RWPE1 (cell line): ENCODE results near the gene FBXO15.

Source experiments
- CTCF ChIA-PET: fragments of 350-600 bp; sonication (Branson Sonifier 250); formaldehyde crosslinking; extraction: SDS; loops from one replicate; lab custom pipeline; 2021; lab: Yijun Ruan, JAX
- POLR2A ChIA-PET: fragments of 400-600 bp; formaldehyde crosslinking; extraction: SDS; loops from one replicate; lab custom pipeline; 2020; ENCODE audit warnings: antibody characterized with exemption; ENCODE audit not compliant: low non-redundant PET; lab: Yijun Ruan, JAX
- DNase-seq: peaks from one replicate; pipeline ENCODE4 v3.0.0; 2012; ENCODE audit warnings: low spot score
- H3K27ac ChIP-seq: fragments of 450-650 bp; 2 replicates; pipeline ENCODE4 v1.5.1; 2017
- TF ChIP-seq, protein P1 (sequence below): fragments of 450-650 bp; conservative IDR thresholded peaks from 2 replicates; pipeline ENCODE4 v1.5.1; 2017; ENCODE audit warnings: low read depth, mild to moderate bottlenecking

The FBXO15 gene

DNA sequence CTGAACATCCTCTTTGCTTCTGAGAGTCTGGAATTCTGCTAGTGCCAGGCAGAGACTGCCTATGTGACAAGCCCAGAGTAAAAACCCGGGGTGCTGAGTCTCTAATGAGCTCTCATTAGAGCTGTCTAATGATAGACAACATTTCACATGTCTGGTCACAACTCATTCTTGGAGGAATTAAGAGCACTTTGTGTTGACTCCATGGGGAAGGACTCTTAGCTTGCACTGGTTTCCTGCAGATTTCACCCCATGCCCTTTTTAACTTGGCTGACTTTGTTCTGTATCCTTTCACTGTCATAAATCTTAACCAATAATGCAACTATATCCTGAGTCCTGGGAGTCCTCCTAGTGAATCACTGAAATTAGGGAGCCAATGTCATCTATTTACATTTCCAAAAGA lies 33.5 kb downstream of the FBXO15 start:
- no peak for DNase-seq
- ChIA-PET POLR2A (no interaction called here), CTCF (no interaction called here)
- TF ChIP-seq, protein P1, sequence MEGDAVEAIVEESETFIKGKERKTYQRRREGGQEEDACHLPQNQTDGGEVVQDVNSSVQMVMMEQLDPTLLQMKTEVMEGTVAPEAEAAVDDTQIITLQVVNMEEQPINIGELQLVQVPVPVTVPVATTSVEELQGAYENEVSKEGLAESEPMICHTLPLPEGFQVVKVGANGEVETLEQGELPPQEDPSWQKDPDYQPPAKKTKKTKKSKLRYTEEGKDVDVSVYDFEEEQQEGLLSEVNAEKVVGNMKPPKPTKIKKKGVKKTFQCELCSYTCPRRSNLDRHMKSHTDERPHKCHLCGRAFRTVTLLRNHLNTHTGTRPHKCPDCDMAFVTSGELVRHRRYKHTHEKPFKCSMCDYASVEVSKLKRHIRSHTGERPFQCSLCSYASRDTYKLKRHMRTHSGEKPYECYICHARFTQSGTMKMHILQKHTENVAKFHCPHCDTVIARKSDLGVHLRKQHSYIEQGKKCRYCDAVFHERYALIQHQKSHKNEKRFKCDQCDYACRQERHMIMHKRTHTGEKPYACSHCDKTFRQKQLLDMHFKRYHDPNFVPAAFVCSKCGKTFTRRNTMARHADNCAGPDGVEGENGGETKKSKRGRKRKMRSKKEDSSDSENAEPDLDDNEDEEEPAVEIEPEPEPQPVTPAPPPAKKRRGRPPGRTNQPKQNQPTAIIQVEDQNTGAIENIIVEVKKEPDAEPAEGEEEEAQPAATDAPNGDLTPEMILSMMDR: no peak
- H3K27ac ChIP-seq: no peak overlapping the region

DNA sequence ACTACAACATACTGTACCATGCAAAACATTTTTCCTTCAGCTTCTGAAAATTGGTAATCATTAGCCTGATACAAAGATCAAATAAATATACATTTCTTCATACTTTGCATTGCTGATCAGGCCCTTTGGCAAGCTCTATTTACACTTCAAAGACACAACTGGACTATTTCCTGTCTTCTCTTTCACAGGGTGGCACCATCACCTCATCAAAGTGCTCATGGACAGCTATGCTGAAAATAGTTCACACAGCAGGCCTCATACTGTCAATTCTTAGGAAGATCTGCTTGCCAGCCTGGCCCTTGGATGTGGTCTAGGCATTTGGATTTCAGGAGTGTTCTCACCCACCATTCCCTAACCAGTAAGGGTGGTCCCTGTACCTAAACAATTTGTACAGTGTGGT lies 33.9 kb downstream of the FBXO15 start:
- POLR2A ChIA-PET: no interaction called here
- CTCF ChIA-PET: no interaction called here
- TF ChIP-seq, protein P1: no peak
- H3K27ac ChIP-seq: no peak overlapping the region
- no peak for DNase-seq

DNA sequence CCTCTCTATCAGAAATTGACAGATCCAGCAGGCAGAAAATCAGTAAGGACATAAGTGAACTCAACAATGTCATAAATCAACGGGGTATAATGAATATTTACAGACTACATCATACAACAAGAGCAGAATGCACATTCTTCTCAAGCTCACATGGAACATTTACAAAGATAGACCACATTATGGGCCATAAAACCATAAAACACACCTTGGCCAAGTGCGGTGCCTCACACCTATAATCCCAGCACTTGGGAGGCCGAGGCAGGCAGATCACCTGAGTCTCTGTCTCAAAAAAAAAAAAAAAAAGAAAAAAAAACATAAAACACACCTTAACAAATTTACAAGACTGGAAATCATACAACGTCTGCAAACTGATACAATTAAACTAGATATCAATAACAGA lies 36.7 kb downstream of the FBXO15 start:
- DNase-seq: no peak
- ChIA-PET POLR2A (no interaction called here), CTCF (no interaction called here)

DNA sequence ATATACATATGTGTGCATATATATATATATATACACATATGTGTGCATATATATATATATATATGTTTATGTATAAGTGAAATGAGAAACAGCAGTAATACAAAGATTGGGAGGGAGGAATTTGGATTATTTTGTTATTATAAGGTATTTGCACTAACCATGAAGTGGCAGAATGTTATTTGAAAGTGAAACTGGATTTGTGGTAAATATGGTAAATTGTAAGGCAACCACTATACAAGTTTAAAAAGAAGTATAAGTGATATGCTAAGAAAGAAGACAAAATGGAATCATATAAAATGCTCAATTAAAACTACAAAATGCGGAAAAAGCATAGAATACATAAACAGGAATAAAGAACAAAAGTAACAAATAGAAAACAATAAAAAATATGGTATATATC lies 37.5 kb downstream of the FBXO15 start:
- DNase-seq: no peak
- POLR2A ChIA-PET: no interaction called here
- H3K27ac ChIP-seq: no peak overlapping the region
- TF ChIP-seq, protein P1: no peak
- CTCF ChIA-PET: no interaction called here

More for the DNA sequence above, 36.7 kb downstream of the FBXO15 start:
- H3K27ac ChIP-seq: no peak overlapping the region
- TF ChIP-seq, protein P1: no peak

DNA sequence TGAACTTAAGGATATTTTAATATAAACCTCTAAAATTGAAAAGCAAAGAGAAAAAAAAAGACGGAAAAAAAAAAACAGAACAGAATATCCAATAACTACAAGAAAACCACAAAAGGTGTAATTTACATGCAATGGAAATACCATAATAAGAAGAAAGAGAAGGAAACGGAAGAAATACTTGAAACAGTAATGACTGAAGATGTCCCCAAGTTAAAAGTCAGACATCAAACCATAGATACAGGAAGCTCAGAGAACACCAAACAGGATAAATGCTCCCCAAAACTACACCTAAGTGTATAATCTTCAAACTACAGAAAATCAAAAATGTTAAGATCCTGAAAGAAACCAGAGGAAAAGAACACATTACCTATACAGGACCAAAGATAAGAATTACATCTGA lies 39.2 kb downstream of the FBXO15 start:
- H3K27ac ChIP-seq: no peak overlapping the region
- ChIA-PET POLR2A (no interaction called here), CTCF (no interaction called here)
- DNase-seq: no peak
- TF ChIP-seq, protein P1: no peak

DNA sequence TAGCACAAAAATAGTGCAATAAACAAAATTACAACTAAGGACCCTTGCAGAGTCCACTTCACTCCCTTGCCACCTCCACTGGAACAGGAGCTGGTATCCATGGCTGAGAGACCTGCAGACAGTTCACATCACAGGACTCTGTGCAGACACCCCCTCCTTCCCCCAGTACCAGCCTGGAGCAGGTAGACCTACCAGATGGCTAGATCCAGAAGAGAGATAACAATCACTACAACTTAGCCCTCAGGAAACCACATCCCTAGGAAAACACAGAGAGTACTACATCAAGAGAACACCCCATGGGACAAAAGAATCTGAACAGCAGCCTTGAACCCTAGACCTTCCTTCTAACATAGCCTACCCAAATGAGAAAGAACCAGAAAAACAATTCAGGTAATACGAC lies 49.8 kb downstream of the FBXO15 start:
- ChIA-PET CTCF (no interaction called here), POLR2A (no interaction called here)
- TF ChIP-seq, protein P1: no peak
- no peak for DNase-seq
- no peak overlapping the region for H3K27ac ChIP-seq

DNA sequence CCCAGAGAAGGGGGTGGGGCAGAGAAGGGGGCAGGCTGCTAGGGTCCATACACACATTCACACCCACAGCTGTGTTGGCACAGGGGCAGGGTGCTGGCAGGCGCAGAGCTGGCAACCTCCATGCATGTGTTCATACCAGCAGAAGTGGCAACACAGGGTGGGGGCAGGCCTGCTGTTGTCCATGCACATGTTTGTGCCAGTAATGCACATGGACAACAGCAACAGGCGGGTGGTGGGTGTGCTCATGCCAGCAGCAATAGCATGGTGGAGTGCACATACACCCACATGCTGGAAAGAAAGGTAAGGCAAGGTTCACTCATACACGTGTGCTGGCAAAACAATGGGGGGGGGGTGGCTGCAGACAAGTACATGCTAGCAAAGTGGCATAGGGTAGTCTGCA lies 54.7 kb downstream of the FBXO15 start:
- POLR2A ChIA-PET: no interaction called here
- CTCF ChIA-PET: no interaction called here
- H3K27ac ChIP-seq: no peak overlapping the region
- TF ChIP-seq, protein P1: no peak
- no peak for DNase-seq
